B cell (primary cell): Measurements from ENCODE around the gene NKD2. TPM values are rescaled to one million over a fixed set of nuclear protein-coding genes. Genes with fewer than 3 reads are reported as not detected.

Experiments
- ATAC-seq: fragments of 200-7000 bp; cut with Tn5 transposase; one replicate; pipeline ENCODE4 v1.10.0; 2021; ENCODE audit warnings: low read depth, mild to moderate bottlenecking, moderate number of reproducible peaks, moderate library complexity
- CTCF ChIA-PET: fragments of 350-600 bp; sonication (Branson Sonifier 250); formaldehyde crosslinking; loops from one replicate; lab custom pipeline; 2021; ENCODE audit warnings: antibody characterized with exemption, inconsistent platforms; lab: Charles Lee
- POLR2A ChIA-PET: fragments of 350-600 bp; sonication (Branson Sonifier 250); formaldehyde crosslinking; loops from one replicate; lab custom pipeline; 2021; ENCODE audit warnings: antibody characterized with exemption; lab: Charles Lee
- DNase-seq: peaks from one replicate; pipeline ENCODE4 v3.0.0; 2013
- H2AFZ ChIP-seq: 2 replicates; pipeline ENCODE4 v1.6.1; 2012; ENCODE audit warnings: mild to moderate bottlenecking, low read depth, low read length; ENCODE audit not compliant: insufficient read depth, poor library complexity, severe bottlenecking
- H3K27ac ChIP-seq, 2 donors: 1 replicate in 1 of 2; 2 replicates in 1 of 2; pipeline ENCODE4 v1.5.1; 2012 to 2013; ENCODE audit warnings: low read length in 2 of 2, mild to moderate bottlenecking in 2 of 2, moderate library complexity in 1 of 2
- H3K27me3 ChIP-seq, 4 experiments: fragments of 200-600 bp in 1 of 4; sonication (generic) in 1 of 4; replicated peaks in 1 of 4; 1 replicate in 2 of 4; 2 replicates in 2 of 4; pipeline versions ENCODE4 v1.6.1 to v1.7.0; 2013 to 2016; ENCODE audit warnings: low read length in 3 of 4, mild to moderate bottlenecking in 2 of 4, mixed read lengths in 1 of 4, moderate library complexity in 1 of 4; ENCODE audit not compliant: insufficient read depth in 4 of 4, control insufficient read depth in 3 of 4; ENCODE audit errors: control extremely low read depth in 1 of 4
- H3K36me3 ChIP-seq, 2 experiments: replicated peaks in 1 of 2; 1 replicate in 1 of 2; 2 replicates in 1 of 2; pipeline versions ENCODE4 v1.6.1 to v1.7.1; 2013; ENCODE audit warnings: low read length in 1 of 2; ENCODE audit not compliant: insufficient read depth in 2 of 2, control insufficient read depth in 1 of 2; ENCODE audit errors: control extremely low read depth in 1 of 2, extremely low read depth in 1 of 2
- H3K4me1 ChIP-seq, 2 donors: fragments of 200-600 bp in 1 of 2; sonication (generic) in 1 of 2; 1 replicate in 1 of 2; 2 replicates in 1 of 2; pipeline versions ENCODE4 v1.5.1 to v1.6.1; 2013 to 2017; ENCODE audit warnings: low read length in 2 of 2; ENCODE audit not compliant: control insufficient read depth in 2 of 2, insufficient read depth in 2 of 2
- H3K4me2 ChIP-seq: replicated peaks from 2 replicates; pipeline ENCODE3; 2012; ENCODE audit warnings: mild to moderate bottlenecking, low read depth, low read length; ENCODE audit not compliant: poor library complexity, severe bottlenecking
- H3K4me3 ChIP-seq, 5 experiments: fragments of 200-600 bp in 1 of 5; sonication (generic) in 1 of 5; 1 replicate in 3 of 5; 2 replicates in 2 of 5; pipeline versions ENCODE4 v1.5.1 to v1.7.0; 2011 to 2016; ENCODE audit warnings: low read length in 4 of 5, mild to moderate bottlenecking in 4 of 5, low read depth in 2 of 5, control low read depth in 1 of 5, moderate library complexity in 1 of 5; ENCODE audit not compliant: insufficient read depth in 1 of 5; ENCODE audit errors: control extremely low read depth in 1 of 5, extremely low read depth in 1 of 5
- H3K79me2 ChIP-seq: fragments of 200-600 bp; sonication (generic); one replicate; pipeline ENCODE4 v1.6.0; 2016; ENCODE audit warnings: low read length; ENCODE audit not compliant: control insufficient read depth, insufficient read depth
- H3K9ac ChIP-seq: fragments of 200-600 bp; sonication (generic); 2 replicates; pipeline ENCODE4 v1.6.1; 2017; ENCODE audit warnings: mild to moderate bottlenecking, low read length, moderate library complexity
- H3K9me3 ChIP-seq, 3 donors: one replicate each; pipeline versions ENCODE4 v1.6.1 to v1.7.1; 2013; ENCODE audit warnings: low read length in 2 of 3; ENCODE audit not compliant: control insufficient read depth in 2 of 3, insufficient read depth in 1 of 3; ENCODE audit errors: control extremely low read depth in 1 of 3
- H4K20me1 ChIP-seq: 2 replicates; pipeline ENCODE4 v1.6.0; 2012; ENCODE audit warnings: mild to moderate bottlenecking, low read length; ENCODE audit not compliant: insufficient read depth, control insufficient read depth, poor library complexity, severe bottlenecking
- H3K27ac Mint-ChIP-seq: one replicate; pipeline ENCODE4 v1.8.0; 2021; ENCODE audit warnings: mixed read lengths
- H3K27me3 Mint-ChIP-seq: one replicate; pipeline ENCODE4 v1.8.0; 2021; ENCODE audit warnings: mixed read lengths
- H3K4me1 Mint-ChIP-seq: one replicate; pipeline ENCODE4 v1.8.0; 2021; ENCODE audit warnings: mixed read lengths
- H3K4me3 Mint-ChIP-seq: one replicate; pipeline ENCODE4 v1.8.0; 2021; ENCODE audit warnings: mixed read lengths
- H3K9me3 Mint-ChIP-seq: one replicate; pipeline ENCODE4 v1.8.0; 2022; ENCODE audit warnings: mixed read lengths; ENCODE audit not compliant: insufficient read depth
- CTCF ChIP-seq: fragments of 200-600 bp; IDR thresholded peaks from one replicate; pipeline ENCODE4 v1.8.0; 2022; ENCODE audit warnings: antibody characterized with exemption, mild to moderate bottlenecking
- EZH2 ChIP-seq: IDR thresholded peaks from 2 replicates; pipeline ENCODE4 v1.6.1; 2012; ENCODE audit warnings: borderline replicate concordance, low read depth, mild to moderate bottlenecking, moderate library complexity, low read length; ENCODE audit not compliant: insufficient read depth, poor library complexity, severe bottlenecking
- WGBS: methylation state at CpG from one replicate; pipeline ENCODE4 v1.1.5; 2013; ENCODE audit warnings: missing lambda C conversion rate; ENCODE audit not compliant: insufficient coverage; 5-methylcytosine and 5-hydroxymethylcytosine counted together
- intact Hi-C: fragments of 100-400 bp; cut with micrococcal nuclease; formaldehyde crosslinking; loops from one replicate; pipeline ENCODE4 v1.10.0; 2022
- polyA plus RNA-seq: library from polyadenylated mRNA; depleted of rRNA; stranded (reverse); fragments of >200 nt; gene quantifications from 2 replicates; pipeline ENCODE4 v1.2.3, GENCODE V29; 2012
- total RNA-seq, 2 donors: library from RNA; stranded (reverse); fragments of 120-200 nt in 1 of 2; gene quantifications; 1 replicate in 1 of 2; 2 replicates in 1 of 2; pipeline versions ENCODE4 v1.2.3 to v1.2.4, GENCODE V29; 2013 to 2022

Gene NKD2
- total and polyA plus RNA-seq, 2 donors (not counting 1 experiment from before 2014, with no cell fraction given), result 0.12 to 0.34 TPM

- 95% methylated on average over 35 of the region's 36 CpGs for WGBS
- H3K4me1 ChIP-seq, result no peaks in the 10 kb centered on the region
- TF ChIP-seq EZH2, result no peak
- no peak for TF ChIP-seq CTCF
- no peaks in the 10 kb centered on the region for H3K27me3 ChIP-seq
- intact Hi-C loops, result no loop called here
- H3K4me3 Mint-ChIP-seq, result no peak overlapping the region
- no peak overlapping the region for H3K4me3 ChIP-seq
- H4K20me1 ChIP-seq, result no peaks in the 10 kb centered on the region
- H3K36me3 ChIP-seq, result no peaks in the 10 kb centered on the region
- ChIA-PET CTCF (no interaction called here), POLR2A (no interaction called here)
- H3K4me2 ChIP-seq, result no peak overlapping the region
- H3K27ac Mint-ChIP-seq, result no peak overlapping the region
- H3K27ac ChIP-seq, result no peak overlapping the region
- no peaks in the 10 kb centered on the region for H3K9me3 ChIP-seq
- no peak overlapping the region for H2AFZ ChIP-seq
- DNase-seq (no peak), ATAC-seq (no peak)
- H3K27me3 Mint-ChIP-seq, result no peaks in the 10 kb centered on the region
- no peaks in the 10 kb centered on the region for H3K4me1 Mint-ChIP-seq
- no peak overlapping the region for H3K9ac ChIP-seq
- no peaks in the 10 kb centered on the region for H3K79me2 ChIP-seq
- H3K9me3 Mint-ChIP-seq, result no peaks in the 10 kb centered on the region
These were observed 49.7 kb downstream of the NKD2 start for GRCh38 chr5:1058083-1058945.
